Lung (tissue), 12 donors: ENCODE measurements around the gene USP47. TPM values are rescaled to one million over a fixed set of nuclear protein-coding genes. Genes with fewer than 3 reads are reported as not detected.

Experiments used
- ATAC-seq: fragments of 200-7000 bp; cut with Tn5 transposase; one replicate; pipeline ENCODE4 v1.9.1; 2020; ENCODE audit warnings: moderate number of reproducible peaks; ENCODE audit not compliant: insufficient read depth, low FRiP score
- DNase-seq, 3 donors: peaks; one replicate each; pipeline ENCODE4 v3.0.0-alpha.2; 2013 to 2017
- H3K27ac ChIP-seq, 2 donors: one replicate each; pipeline ENCODE4 v1.5.1; 2013; ENCODE audit warnings: mild to moderate bottlenecking in 2 of 2, moderate library complexity in 2 of 2, control low read depth in 1 of 2, inconsistent platforms in 1 of 2, low read depth in 1 of 2, low read length in 1 of 2
- H3K27me3 ChIP-seq, 3 donors: one replicate each; pipeline ENCODE4 v1.5.1; 2013; ENCODE audit warnings: low read length in 2 of 3; ENCODE audit not compliant: control insufficient read depth in 3 of 3, insufficient read depth in 3 of 3
- H3K36me3 ChIP-seq, 4 donors: one replicate each; pipeline ENCODE4 v1.5.1; 2013; ENCODE audit warnings: low read length in 4 of 4, mild to moderate bottlenecking in 1 of 4, moderate library complexity in 1 of 4; ENCODE audit not compliant: control insufficient read depth in 4 of 4, insufficient read depth in 4 of 4
- H3K4me1 ChIP-seq, 5 donors: one replicate each; pipeline ENCODE4 v1.5.1; 2013; ENCODE audit warnings: low read length in 5 of 5, mild to moderate bottlenecking in 2 of 5, moderate library complexity in 1 of 5; ENCODE audit not compliant: control insufficient read depth in 5 of 5, insufficient read depth in 5 of 5
- H3K4me3 ChIP-seq: one replicate; pipeline ENCODE4 v1.5.1; 2013; ENCODE audit warnings: mild to moderate bottlenecking, control low read depth, moderate library complexity
- H3K9ac ChIP-seq, 2 donors: one replicate each; pipeline ENCODE4 v1.5.1; 2013; ENCODE audit warnings: low read length in 2 of 2, control low read depth in 1 of 2; ENCODE audit not compliant: insufficient read depth in 1 of 2
- H3K9me3 ChIP-seq, 4 donors: one replicate each; pipeline ENCODE4 v1.5.1; 2013; ENCODE audit warnings: low read length in 3 of 4, mild to moderate bottlenecking in 1 of 4, moderate library complexity in 1 of 4; ENCODE audit not compliant: control insufficient read depth in 4 of 4, insufficient read depth in 3 of 4
- CTCF ChIP-seq: IDR thresholded peaks from 2 replicates; pipeline ENCODE4 v1.5.1; 2012; ENCODE audit warnings: mild to moderate bottlenecking; ENCODE audit errors: control extremely low read depth, extremely low read depth
- WGBS, 2 donors: extraction: QIAGEN DNeasy Blood & Tissue Kit; methylation state at CpG; one replicate each; pipeline ENCODE4 v1.1.7; 2013; 5-methylcytosine and 5-hydroxymethylcytosine counted together
- polyA plus RNA-seq, 2 donors: library from polyadenylated mRNA; stranded (reverse); fragments of 200-250 nt; gene quantifications; one replicate each; pipeline ENCODE4 v1.2.1, GENCODE V29; 2013
- total RNA-seq, 2 donors: library from RNA; depleted of rRNA in 1 of 2; stranded (reverse); fragments of >200 nt in 1 of 2; gene quantifications; one replicate each; pipeline ENCODE4 v1.2.1, GENCODE V29; 2014 to 2021
- donor health status: control.
- donor health status: control.
- donor health status: Bipolar disorder and iron deficiency.
- donor health status: healthy.
- donor health status: DM: yes; HTN: yes; CAD: no.

USP47 gene
- total and polyA plus RNA-seq, 4 donors, result 20.4 to 183 (median 31.9) TPM

DNA sequence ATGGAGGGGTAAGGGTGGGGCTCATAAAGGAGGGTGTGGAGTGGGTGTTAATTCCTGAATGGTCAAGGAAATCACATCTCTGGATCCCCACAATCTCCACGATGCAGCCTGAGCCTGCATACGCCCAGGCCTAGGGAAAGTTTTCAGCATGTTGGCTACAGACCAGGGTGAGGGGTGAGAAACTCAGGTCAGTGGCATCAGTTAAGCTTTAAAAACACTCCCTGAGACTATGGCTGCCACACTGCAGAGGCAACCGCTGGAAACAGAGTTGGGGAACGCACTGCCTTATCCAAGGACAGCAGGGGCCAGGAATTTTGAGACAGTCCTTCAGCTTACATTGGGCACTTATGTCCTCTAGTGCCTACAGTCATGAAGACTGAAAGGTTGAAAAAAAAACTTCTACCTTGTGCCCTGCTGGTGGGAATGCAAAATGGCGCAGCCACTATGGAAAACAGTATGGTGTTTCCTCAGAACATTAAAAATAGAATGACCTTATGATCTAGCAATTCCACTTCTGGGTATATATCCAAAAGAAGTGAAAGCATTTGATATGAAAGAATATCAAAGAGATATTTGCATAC is 147.0 kb downstream of the USP47 start:
- H3K4me1 ChIP-seq, result peaks cover 0 to 22% (median 6%) of the 10 kb centered on the region in 5 donors
- no peak overlapping the region for H3K4me3 ChIP-seq
- ATAC-seq (no peak), DNase-seq (no peak)
- H3K27ac ChIP-seq, result peak overlapping the region in 1 of 2 donors; percentile 67
- H3K9ac ChIP-seq, result no peak overlapping the region
- no peak for TF ChIP-seq CTCF
- no peaks in the 10 kb centered on the region for H3K9me3 ChIP-seq
- WGBS, 2 donors, result 84 to 96% methylated on average over 4 to 5 of the region's 5 CpGs
- peaks cover 0 to 26% (median 10%) of the 10 kb centered on the region in 4 donors for H3K36me3 ChIP-seq
- H3K27me3 ChIP-seq, result no peaks in the 10 kb centered on the region

DNA sequence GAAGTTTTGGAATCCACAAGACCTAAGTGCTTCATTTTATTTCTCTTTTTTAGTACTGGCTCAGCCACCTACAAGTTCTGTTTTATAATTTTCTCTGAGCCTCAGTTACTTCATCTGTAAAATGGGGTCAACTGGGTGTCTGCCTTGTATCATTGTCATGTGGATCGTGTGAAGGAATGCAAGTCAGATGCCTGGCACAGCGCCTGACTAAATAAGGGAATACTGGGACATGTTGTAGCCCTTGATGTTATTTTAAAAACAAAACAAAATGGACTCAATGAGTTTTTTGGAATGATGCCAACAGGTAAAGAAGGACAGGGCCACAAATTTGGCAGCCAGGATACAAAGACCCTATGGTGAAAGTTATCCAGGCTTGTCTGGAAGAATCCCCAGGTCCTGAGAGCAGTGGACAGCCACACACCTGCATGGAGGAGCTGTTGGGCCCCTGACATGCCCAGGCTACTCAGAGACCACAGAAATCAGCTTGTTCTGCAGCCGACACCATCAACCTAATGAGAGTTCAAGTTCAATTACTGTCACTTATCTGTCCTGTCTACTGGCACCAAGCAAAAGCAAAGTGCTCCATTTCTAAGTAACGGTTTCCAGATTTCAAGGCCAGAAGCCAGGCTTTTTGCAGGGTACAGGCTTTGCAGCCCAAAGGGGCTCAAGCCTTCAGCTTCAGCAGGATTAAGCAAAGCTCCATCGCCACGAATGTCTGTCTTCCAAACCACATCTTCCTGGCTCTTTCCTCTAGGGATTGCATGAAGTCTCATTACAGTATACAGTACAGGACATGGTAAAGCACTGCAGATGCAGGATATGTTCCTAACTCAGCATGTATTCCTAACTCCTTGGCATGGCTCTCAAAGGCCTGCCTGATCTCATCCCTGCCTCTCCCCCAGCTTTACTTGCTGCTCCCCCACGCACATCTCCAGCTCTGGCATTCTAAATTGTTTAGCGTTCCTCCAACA is 148.3 kb downstream of the USP47 start:
- 79 to 80% methylated on average over 8 of the region's 8 CpGs for WGBS, 2 donors
- no peaks in the 10 kb centered on the region for H3K9me3 ChIP-seq
- no peak for TF ChIP-seq CTCF
- no peak overlapping the region for H3K27ac ChIP-seq
- H3K27me3 ChIP-seq, result no peaks in the 10 kb centered on the region
- no peak overlapping the region for H3K4me3 ChIP-seq
- DNase-seq (no peak), ATAC-seq (no peak)
- H3K9ac ChIP-seq, result no peak overlapping the region
- H3K4me1 ChIP-seq, result peaks cover 0 to 18% (median 6%) of the 10 kb centered on the region in 5 donors
- peaks cover 0 to 29% (median 13%) of the 10 kb centered on the region in 4 donors for H3K36me3 ChIP-seq

DNA sequence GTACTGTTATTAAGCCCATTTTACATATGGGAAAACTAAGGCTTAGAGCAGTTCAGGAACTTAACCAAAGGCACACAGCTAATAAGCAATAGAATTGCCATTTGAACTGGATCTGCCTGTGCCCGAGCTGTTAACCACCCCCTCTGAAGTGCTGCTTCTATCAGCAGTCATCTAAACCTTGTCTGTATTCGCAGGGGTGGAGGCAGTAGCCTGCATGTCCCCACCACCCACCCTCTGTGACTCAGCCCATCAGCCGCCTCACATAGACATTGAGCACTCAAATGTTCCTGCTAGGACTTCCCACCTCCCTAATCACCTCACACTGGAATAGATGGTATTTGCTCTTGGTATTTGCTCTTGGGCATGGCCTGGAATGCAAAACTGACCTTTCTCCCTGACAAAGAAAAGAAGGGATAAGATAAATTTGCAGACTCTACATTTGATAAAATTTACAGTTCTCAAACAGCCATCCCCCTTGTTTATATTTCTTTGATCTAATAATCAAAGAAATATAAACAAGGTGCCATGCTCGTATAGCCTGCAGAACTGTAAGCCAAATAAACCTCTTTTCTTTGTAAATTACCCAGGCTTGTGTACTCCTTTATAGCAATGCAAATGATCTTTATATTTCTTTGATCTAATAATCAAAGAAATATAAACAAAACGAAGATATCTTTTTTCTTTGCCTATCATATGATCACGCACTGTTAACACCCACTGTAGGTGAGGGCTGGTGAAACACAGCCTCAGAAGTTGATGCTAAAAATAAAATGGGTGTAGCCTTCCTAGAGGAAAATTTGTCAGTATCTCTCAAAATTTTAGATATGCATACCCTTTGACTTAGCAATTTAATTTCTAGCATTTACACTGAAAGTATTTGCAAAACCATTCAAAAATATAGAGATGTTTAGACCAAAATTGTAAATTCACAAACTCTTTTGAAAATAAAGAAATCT is 150.8 kb downstream of the USP47 start:
- Histone ChIP-seq H3K27ac (peak overlapping the region in 1 of 2 donors; percentile 45), H3K9me3 (peaks cover 0 to 2% (median 0%) of the 10 kb centered on the region in 4 donors), H3K36me3 (peaks cover 0 to 28% (median 13%) of the 10 kb centered on the region in 4 donors), H3K4me3 (no peak overlapping the region), H3K9ac (no peak overlapping the region), H3K27me3 (no peaks in the 10 kb centered on the region), H3K4me1 (peaks cover 0 to 11% (median 6%) of the 10 kb centered on the region in 5 donors)
- ATAC-seq, result peak; percentile 49
- WGBS, 2 donors, result 69 to 78% methylated on average over 6 of the region's 6 CpGs
- TF ChIP-seq CTCF, result no peak
- DNase-seq, result no peak
